Retina (tissue), 1 donor: ENCODE measurements around the gene ZNF382.
A peak's percentile ranks its signal among the peaks of the same experiment; 100 is the strongest.
"Not testable (repeated sequence)": the region's sequence is repeated elsewhere in the genome, so short reads cannot be mapped to it uniquely, and the experiment has no call there.

Experiments
- DNase-seq: peaks from one replicate; pipeline ENCODE4 v3.0.0-alpha.2; 2016

Gene ZNF382

GRCh38 chr19:36605101-36605876 is at the start of gene ZNF382:
ZNF382 (plus strand) TSS chr19:36605313; CDS start chr19:36609915, 4,602 bp downstream.
- DNase-seq, result peak; percentile 95

GRCh38 chr19:36564391-36564790 is 40.7 kb upstream of the ZNF382 start:
- no peak for DNase-seq

GRCh38 chr19:36572593-36573019 is 32.5 kb upstream of the ZNF382 start:
- no peak for DNase-seq

DNA sequence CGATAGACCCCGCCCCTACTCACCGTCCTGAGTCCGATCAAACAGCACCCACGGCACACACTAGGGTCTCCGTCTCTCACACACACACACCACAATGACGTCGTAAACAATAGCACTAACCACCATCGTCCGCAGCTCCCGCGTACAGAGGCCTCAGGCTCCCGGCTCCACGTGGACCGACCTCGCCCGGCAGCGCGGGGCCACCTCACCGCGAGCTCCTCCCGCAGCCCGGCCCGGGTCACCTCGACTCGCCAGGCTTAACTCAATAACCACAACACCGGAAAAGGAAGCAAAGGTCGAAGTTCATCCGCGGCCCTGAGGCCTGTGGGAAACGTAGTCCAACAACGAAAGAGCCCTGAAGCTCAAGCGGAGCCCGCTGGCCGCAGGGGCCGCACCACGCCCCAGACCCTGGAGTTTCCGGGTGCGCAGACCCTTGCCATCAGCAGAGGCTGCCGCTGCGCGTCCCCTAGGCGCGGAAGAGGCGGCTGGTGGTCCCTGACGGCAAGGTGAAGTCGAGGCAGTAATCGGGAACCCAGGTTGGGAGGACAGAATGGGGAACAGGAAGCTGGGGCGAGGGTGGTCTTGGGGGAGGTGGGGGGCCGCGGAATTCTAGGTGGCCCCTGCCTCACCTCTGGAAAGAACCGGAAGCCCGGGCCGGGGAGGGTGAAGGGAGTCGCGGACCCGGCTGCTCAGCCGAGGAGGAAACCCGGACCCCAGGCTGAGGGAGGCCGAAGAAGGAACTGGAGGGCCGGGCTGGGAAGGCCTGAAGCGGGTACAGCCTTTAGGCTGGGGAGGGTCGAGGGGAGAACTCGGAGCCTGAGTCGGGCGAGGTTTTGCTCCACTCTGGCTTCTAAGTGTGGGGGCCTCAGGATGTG is 31.9 kb upstream of the ZNF382 start, which contains the start of gene ZNF529:
Gene ZNF529, minus strand, starts transcription at position 273 of the 875 bp plus-strand sequence. CDS start 946 bp downstream, outside the sequence.
- DNase-seq, result peak; percentile 98

DNA sequence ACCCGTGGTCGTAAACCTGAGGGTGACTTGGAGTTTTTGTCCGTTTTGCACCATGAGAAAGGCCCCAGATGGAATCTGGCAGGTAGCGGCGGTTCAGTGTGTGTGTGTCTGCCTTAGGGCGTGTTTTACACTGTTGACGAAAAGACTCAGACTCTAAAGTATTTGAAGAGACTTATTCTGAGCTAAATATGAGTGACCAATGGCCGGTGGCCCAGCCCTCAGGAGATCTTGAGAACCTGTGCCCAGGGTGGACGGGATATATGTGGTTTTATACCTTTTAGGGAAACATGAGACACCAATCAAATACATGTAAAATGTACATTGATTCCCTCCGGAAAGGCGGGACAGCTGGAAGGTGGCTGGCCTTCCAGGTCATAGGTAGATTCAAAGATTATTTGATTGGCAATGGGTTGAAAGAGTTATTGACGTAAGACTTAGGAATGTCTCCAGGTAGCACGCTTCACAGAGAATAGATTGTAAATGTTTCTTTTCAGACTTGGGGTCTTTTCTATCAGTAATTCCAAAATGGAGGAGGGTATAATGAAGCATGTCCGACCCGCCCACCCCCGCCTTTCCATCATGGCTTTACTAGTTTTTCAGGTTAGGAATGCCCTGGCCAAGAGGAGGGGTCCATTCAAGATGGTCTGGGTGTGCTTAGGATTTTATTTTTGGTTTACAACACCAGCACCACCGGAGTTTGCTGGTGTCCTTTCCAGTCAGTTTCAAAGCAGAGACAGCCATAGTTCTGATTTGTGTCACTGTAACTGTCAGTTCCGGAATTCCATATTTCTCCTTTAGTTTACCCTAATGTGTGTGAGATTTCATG is 31.0 kb upstream of the ZNF382 start:
- no peak for DNase-seq

- DNase-seq, result no peak
Observed at GRCh38 chr19:36574741-36575140, 30.4 kb upstream of the ZNF382 start.

DNA sequence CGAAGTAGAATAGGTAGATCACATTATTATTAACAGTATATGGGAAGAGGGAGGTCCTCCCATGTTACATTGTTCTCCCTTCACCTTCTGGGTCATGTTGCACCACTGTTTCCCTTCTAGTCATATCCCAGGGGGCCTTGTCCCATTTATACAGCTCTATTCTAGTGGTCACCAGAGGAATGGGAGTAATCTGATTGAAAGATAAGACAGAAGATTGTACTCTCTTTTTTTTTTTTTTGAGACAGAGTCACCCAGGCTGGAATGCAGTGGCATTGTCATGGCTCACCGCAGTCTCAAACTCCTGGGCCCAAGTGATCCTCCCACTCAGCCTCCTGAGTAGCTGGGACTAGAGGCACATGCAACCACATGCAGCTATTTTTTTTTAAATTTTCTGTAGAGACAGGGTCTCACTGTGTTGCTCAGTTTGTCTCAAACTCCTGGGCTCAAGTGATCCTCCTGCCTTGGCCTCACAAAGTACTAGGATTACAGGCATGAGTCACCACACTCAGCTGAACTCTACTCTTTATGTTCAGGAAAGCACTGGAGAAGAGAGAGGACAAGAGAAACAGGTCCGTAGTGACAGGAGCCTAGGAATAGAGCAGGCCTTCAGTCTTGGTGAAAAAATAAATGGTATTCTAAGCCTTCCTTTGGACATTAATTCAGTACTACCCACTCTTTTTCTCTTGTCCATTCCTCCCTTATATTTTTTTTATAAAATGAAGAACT is 27.7 kb upstream of the ZNF382 start:
- DNase-seq, result no peak

DNA sequence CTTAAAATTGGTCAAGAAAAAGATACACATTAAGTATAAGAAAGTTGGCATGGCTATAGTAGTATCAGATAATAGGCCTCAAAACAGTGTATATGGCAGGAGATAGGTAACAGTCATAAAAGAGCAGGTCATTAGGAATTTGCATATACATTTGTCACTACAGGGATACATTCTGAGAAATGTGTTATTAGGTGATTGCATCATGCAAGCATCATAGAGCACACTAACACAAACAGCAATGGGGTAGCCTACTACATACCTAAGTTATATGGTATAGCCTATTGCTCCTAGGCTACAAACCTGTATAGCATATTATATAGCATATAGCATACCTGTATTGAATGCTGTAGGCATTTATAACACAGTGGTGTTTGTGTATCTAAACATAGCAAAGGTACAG is 25.9 kb upstream of the ZNF382 start:
- DNase-seq, result no peak

DNA sequence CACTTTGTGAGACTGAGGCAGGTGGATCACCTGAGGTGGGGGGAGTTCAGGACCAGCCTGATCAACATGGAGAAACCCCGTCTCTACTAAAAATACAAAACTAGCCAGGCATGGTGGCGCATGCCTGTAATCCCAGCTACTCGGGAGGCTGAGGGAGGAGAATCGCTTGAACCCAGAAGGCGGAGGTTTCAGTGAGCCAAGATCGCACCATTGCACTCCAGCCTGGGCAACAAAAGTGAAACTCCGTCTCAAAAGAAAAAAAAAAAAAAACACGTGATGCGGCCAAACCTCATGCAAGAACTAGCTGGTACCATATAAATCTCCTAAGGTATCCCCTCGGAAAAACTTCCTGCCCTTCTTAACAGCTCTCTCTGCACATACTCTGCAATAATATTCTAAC is 2.4 kb upstream of the ZNF382 start:
- DNase-seq, result not testable (repeated sequence)

DNA sequence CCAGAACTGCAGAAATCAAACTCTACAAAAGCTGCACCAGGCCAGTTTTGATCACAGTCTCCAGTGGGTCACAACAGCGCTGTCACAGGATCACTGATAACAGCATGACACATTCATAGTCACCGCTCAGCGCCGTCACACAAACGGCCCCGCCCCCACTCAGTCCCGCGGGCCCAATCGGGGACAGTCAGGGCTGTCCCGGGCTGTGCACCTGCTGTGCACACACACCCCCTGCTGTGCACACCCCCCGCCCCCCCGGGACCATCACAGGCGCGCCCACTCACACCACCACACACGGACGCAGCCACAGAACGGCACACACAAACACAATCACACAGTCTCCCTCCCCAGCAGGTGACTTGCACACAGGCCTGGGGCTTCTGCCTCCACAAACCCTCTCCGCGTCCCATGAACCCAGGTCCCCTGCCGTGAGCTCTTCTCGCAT is 435 bp upstream of the ZNF382 start:
- DNase-seq, result no peak

- no peak for DNase-seq
Observed at GRCh38 chr19:36605877-36606478, 865 bp downstream of the ZNF382 start.

- no peak for DNase-seq
Observed at GRCh38 chr19:36627057-36627456, 21.9 kb downstream of the ZNF382 start.

DNA sequence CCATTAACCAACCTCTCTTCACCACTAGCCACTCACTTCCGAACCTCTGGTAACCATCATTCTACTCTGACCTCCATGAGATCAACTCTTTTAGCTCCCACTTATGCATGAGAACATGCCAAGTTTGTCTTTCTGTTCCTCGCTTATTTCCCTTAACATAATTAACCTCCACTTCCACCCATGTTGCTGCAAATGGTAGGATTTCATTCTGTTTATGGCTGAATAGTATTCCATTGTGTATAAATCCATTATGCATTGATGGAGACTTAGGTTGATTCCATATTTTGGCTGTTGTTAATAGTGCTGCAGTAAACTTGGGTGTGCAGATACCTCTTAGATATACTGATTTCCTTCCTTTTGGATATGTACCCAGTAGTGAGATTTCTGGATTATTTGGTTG is 30.2 kb downstream of the ZNF382 start:
- no peak for DNase-seq

GRCh38 chr19:36638862-36639510 is 33.9 kb downstream of the ZNF382 start:
- no peak for DNase-seq

DNA sequence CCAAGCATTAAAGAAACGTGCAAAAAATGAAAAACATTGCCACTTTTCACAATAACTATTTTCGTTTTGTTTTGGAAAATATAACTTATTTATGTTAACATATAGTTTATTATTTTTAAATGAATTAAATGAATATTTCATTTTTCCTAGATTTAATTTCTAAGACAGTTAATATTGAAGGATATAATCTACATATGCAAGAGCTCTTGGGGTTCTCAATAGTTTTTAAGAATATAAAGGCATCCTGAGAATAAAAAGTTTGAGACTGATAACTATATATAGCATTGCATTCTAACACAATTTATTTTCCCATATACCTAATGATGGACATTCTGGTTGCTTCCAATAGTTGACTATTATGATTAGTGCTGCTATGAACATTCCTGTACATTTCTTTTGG is 41.6 kb downstream of the ZNF382 start:
- DNase-seq, result no peak

DNA sequence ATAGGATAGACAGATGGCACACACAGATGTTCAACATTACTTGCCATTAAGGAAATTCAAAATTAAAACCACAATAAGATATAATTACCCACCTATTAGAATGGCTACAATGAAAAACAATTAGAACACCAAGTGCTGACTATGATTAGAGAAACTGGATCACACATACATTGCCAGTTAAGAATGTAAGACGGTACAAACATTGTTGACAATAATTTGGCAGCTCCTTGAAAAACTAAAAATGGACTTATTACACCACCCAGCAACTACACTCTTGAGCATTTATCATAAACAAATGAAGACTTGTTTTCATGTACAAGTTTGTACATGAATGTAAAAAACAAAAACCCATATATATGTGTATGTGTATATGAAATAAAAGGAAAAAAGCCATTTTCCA is 47.8 kb downstream of the ZNF382 start:
- no peak for DNase-seq

DNA sequence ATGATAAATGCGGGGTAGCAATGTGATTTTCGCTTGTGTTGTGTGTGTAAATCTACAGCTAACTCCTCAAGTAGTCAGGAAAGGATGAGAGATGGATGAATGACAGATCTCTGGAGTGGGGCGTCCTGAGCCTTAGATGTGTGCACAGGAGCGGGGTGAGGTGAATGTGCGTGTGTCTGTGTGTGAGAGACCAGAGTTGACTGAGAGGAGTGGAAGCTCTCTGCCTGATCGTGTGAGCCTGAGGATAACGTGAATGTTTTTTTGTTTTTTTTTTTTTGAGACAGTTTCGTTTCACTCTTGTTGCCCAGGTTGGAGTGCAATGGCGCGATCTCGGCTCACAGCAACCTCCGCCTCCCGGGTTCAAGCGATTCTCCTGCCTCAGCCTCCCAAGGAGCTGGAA is 60.7 kb downstream of the ZNF382 start:
- no peak for DNase-seq

DNA sequence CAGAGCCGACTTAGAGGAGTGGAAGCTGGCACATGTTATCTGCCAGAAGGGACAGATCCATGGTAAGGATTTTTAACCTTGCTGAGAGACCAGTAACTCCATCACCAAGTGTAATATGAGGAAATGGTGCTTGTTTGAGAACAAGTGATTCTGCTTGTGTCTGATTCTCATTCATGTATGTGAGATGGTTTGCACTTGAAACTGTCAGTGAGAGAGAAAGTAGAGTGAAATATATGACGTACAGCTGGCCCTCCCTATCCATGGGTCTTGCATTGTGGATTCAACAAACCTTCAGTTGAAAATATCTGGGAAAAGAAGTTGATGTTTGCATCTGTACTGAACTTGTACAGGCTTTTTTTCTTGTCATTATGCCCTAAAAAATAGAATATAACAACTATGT is 63.5 kb downstream of the ZNF382 start:
- no peak for DNase-seq

DNA sequence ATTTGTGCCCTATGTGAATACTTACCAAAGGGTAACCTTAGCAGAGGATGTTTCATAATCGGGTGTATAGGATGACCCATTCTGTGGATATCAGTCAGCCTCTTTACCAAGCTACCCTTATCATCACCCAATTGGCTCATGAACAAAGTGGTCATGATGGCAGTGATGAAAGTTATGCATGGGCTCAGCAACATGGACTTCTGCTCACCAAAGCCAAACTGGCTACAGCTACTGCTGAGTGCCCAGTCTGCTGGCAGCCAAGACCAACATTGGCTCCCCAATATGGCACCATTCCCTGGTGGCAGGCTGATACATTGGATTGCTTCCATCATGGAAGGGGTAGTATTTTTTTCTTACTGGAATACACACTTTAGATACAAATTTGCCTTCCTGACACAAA is 67.3 kb downstream of the ZNF382 start:
- no peak for DNase-seq

- DNase-seq, result no peak
Observed at GRCh38 chr19:36674201-36674600, 69.1 kb downstream of the ZNF382 start.

GRCh38 chr19:36679455-36679854 is 74.3 kb downstream of the ZNF382 start:
- no peak for DNase-seq
